Activated naive CD8-positive, alpha-beta T cell treated with anti-CD3 and anti-CD28 coated beads, Interleukin-2, amount 50 U/mL, for 16 hours (primary cell): Measurements from ENCODE around the gene USP13.
"Not testable (repeated sequence)": the region's sequence is repeated elsewhere in the genome, so short reads cannot be mapped to it uniquely, and the experiment has no call there.

Source experiments
- DNase-seq: peaks from one replicate; pipeline ENCODE4 v3.0.0-alpha.2; 2020; ENCODE audit warnings: low read depth, low spot score

USP13 gene, protein sequence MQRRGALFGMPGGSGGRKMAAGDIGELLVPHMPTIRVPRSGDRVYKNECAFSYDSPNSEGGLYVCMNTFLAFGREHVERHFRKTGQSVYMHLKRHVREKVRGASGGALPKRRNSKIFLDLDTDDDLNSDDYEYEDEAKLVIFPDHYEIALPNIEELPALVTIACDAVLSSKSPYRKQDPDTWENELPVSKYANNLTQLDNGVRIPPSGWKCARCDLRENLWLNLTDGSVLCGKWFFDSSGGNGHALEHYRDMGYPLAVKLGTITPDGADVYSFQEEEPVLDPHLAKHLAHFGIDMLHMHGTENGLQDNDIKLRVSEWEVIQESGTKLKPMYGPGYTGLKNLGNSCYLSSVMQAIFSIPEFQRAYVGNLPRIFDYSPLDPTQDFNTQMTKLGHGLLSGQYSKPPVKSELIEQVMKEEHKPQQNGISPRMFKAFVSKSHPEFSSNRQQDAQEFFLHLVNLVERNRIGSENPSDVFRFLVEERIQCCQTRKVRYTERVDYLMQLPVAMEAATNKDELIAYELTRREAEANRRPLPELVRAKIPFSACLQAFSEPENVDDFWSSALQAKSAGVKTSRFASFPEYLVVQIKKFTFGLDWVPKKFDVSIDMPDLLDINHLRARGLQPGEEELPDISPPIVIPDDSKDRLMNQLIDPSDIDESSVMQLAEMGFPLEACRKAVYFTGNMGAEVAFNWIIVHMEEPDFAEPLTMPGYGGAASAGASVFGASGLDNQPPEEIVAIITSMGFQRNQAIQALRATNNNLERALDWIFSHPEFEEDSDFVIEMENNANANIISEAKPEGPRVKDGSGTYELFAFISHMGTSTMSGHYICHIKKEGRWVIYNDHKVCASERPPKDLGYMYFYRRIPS

DNA sequence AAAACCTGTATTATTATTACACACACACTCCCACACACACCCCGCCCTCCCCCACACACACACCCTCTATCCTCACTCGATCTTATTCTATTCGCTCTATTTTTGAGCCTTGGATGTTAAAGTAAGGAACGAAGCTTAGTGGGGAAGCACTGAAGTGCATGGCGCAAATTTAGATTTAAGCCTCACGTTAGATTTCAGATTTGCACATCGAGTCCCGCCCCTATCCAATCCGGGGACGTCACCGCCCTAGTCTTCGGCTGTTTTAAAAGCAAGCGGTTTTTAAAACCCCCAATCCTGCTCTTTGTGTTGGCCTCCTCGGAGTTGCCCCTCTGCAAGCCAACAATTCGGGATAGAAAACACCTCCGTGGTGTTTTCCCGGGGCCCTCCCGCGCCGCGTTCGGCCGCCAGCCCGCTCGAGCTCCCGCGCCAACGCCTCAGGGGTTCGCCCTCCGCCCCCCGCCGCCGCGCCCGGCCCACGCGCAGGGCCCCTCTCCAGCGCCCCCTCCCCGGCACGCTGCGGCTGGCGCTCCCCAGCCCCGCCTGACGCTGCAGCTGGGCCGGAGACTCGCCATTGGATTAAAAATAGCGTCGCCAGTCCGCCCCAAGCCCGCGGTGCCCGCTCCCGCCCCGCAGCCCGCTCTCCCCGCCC is at the start of gene USP13:
Gene USP13 (plus strand): TSS at position 594 of the 649 bp plus-strand sequence. CDS start 186 bp downstream, outside the sequence.
- peak; percentile 14 for DNase-seq

DNA sequence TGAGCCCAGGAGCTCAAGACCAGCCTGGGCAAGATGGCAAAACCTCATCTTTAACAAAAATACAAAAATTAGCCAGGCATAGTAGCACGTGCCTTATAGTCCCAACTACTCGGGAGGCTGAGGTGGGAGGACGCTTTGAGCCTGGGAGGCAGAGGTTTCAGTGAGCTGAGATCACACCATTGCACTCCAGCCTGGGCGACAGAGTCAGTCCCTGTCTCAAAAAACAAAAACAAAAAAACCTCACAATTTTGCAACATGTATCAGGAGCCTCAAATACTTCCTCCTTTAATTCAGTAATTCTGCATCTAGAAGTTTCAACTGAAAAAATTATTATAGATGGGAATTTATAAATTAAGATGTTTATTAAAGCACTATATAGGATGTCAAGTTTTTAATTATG is 49.5 kb upstream of the USP13 start:
- DNase-seq, result no peak

DNA sequence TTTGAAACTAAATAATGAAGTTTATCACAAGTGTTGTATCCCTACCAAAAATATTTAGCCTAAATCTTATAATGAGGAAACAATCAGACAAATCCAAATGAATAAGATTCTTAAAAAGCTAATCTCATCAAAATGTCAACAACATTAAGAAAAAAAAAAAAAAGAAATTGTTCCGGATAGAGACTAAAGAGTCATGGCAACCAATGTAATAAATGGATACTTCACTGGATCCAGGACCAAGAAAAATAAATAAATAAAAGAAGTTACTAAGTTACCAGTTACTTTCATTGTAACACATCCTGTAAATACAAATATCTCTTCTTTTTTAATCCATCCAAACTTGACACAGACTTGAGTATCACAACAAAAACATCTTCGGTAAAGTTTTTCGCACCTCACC is 49.0 kb upstream of the USP13 start:
- no peak for DNase-seq

DNA sequence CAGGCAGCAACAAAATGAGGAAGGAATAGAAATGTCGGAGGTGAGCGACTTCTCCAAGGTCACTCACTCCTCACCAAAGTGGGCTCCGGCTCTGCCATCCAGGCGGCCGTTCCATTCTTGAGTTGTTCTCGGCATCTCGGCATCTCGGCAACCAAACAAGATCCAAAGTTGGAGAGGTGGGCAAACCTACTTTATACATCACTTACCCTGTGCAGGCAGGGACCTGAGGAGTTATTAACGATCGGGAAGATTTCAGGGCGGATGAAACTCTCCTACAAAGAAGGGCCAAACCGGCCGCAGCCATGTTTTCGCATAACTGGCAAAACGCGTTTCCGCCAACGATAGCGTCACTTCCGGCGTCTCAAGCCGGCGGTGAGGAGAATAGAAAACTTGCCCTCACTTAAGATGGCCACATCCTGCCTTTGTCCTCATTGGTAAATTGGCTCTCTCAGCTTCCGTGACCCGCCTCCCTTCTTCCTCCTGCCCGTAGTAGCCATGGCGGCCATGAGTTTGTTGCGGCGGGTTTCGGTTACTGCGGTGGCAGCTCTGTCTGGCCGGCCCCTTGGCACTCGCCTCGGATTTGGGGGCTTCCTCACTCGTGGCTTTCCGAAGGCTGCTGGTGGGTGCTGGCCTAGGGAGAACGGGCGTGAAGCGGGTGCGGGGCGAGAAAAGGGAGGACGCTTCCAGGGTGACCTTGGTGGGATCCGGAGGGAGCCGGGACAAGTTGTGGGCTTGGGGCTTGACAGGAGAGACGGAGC is 48.3 kb upstream of the USP13 start, which contains the start of the genes MRPL47 and NDUFB5:
Gene MRPL47 (minus strand): TSS at position 318 of the 758 bp plus-strand sequence. CDS start 14 bp downstream, at position 304.
Gene NDUFB5 (plus strand): TSS at position 474 of the 758 bp plus-strand sequence. CDS start 22 bp downstream, at position 496.
- DNase-seq, result peak; percentile 82

DNA sequence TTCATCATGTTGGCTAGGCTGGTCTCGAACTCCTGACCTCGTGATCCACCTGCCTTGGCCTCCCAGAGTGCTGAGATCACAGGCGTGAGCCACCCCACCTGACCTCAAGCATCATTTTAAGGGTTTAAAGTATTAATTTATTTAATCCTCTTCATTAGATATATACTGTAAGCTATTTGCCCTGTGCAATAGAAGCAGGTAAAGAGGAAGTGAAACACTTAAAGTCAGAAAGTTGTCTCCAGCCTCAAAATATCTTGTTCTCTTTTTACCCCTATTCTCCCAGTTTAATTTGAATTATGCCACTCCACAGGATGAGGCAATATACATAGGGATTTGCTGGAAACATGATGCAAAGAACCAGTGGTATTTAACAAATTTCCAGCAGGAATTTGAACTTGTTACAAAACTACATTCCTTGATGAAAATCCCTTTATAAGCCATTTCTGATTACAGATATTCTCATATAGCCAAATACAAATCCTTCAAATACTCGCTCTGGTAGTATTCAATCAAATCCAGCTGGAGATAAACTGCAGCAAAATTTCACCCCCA is 46.2 kb upstream of the USP13 start:
- no peak for DNase-seq

DNA sequence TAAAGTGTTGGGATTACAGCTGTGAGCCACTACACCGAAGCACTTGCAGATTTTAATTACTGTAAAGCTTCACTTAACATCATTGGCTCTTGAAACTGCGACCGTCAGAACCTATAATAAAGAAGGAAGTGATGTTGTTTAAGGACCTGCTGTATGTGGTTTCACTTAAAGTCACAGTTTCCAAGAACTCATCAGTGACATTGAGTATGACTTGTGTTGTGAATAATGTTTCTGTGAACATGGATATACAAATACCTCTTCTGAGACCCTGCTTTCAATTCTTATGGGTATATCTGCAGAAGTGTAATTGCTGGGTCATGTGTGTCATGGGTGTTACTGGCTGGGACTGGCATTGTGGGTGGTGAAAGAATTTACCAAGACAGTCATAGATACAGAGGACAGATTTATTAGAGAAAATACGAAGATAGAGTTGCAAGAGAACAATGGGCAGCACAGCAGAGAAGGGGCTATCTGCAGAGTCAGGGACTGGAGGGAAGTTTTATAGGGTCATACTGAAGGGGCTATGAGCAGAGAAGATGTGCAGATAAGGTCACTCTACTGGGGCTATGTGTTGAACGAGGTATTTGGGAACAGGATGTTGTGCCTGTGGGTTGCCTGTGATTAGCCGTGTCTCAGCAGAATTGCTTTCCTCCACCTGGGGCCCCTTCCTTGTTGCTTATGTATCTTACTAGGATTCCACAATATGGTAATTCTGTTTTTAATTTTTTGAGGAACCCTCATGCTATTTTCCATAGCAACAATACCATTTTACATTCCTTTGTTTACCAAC is 43.7 kb upstream of the USP13 start:
- no peak for DNase-seq

DNA sequence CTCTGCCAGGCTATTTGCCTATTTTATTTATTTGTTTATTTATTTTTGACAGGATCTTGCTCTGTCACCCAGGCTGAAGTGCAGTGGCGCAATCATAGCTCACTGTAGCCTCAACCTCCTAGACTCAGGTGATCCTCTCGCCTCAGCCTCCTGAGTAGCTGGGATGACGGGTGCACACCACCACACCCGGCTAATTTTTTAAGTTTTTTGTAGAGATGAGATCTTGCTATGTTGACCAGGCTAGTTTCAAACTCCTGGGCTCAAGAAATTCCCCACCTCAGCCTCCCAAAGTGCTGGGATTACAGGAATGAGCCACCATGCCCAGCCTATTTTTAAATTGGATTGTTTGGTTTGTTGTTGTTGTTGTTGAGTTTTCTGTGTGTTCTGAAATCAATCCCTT is 42.8 kb upstream of the USP13 start:
- DNase-seq, result no peak

DNA sequence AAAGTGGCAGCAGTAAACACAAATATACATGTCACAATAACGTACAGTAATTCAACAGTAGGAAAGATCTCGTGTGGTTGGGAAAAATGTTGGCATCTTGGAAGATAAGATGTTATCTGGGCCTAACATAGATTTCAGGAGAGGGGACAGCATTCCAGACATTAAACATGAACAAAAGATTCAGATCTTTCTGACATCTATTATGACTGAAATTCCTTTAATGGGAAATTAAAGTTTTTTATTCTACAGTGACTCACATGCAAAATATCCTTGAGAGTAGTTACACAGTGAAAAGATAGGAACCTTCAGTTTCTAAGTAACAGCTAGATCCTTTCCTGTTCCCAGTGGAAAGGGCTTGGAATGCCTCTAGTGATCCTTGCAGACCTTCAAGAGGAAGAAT is 39.0 kb upstream of the USP13 start:
- no peak for DNase-seq

DNA sequence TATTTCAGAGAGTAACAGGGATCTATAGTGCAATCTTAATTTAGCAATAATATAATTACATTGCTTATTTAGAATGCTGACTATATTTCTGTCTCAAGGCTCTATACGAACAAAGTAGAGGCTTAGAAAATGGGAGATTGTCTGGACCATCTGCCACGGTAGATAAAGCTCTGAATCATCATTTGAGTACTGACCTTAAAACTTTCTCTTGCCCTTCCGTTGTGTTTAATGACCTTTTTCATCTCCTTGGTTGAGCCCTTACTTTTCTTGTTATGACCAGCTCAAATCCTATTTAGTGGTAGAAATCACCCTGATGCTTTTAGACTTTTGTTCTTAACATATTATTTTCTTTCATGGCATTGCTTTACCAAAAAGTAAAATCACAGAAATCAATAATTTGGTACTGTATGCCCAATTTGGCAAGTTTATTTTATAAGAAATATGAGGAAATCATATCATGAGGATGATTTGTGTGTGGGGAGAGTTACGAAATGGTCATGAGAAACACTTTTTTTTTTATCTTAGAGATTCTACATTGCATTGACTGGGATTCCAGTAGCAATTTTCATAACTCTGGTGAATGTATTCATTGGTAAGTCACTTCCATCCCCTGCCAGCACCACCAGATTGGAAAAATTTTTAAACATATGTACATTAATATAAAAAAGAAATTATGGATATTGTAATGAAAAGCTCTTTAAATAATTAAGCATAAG is 37.2 kb upstream of the USP13 start:
- DNase-seq, result no peak

DNA sequence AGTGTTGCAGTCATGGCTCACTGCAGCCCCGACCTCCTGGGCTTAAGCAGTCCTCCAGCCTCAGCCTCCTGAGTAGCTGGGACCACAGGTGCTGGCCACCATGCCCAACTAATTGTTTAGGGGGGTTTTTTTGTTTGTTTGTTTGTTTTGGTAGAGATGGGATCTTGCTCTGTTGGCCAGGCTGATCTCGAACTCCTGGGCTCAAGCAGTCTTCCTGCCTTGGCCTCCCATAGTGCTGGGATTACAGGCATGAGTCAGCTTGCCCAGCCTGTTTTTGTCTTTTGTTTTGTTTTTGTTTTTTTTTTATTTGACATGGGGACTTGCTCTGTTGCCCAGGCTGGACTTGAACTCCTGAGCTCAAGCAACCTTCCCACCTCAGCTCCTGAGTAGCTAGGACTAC is 30.8 kb upstream of the USP13 start:
- no peak for DNase-seq

DNA sequence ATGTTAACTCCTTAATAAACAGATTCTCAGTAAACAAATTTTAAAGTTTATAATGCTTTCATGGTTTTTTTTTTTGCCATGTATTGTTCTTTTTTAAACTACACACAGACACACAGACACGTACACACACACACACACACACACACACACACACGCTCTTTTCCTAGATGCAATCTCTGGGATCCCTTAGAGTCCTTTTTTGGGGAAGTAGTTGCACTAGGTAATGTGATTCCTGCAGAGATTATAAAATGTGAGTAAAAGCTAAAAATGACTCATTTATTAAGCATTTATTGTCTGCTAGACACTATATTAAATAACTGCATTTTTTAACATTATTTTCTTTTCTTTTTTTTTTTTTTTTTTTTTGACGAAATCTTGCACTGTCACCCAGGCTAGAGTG is 28.4 kb upstream of the USP13 start:
- DNase-seq, result no peak

DNA sequence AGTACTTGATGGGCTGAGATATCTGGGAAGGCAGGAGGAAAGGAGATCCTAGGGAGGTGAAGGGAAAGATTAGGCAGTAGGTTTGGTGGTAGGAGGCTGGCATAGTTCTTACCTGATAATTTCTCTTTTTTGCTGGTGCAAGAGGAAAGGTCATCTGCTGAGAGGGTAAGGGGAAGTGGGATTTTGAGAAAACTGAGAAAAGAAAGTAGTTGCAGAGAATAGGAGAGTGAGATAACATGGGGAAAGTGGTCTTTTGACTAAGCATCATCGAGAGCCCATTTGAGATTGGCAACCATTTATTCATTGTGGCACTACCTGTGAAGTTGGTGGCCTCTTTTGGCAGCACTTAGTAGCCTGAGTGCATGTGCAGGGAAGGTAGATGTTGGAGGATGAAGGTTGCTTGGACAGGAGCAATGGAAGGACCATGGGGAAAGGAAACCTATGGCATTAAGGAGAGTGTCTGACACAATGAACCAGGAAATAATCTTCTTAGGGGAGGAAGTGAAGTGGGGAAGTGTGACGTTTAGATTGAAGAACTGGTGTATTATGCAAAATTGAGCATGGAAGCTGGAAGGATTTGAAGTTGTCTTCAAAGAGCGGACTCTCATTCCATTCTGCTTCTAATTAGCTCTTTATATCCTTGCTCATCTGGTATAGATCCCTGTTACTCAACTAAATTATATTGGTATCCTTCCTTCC is 21.9 kb upstream of the USP13 start:
- DNase-seq, result no peak

DNA sequence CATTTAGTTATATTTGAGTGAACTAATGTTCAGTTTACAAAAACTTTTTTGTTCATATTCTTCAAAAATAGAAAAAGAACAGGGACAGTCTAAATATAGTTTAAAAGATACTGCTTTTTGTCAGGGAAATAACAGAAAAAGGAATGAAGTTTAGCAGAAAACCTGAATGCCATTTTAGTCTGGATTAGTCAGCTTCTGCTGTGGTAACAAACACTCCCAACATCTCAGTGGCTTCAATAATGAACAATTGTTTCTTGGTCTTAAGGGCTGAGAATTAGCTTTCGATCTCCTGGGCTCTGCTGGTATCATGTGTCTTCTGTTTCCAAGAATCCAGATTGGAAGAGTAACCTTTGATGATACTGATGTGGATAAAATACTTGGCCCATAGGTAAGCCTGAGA is 12.4 kb upstream of the USP13 start:
- no peak for DNase-seq

DNA sequence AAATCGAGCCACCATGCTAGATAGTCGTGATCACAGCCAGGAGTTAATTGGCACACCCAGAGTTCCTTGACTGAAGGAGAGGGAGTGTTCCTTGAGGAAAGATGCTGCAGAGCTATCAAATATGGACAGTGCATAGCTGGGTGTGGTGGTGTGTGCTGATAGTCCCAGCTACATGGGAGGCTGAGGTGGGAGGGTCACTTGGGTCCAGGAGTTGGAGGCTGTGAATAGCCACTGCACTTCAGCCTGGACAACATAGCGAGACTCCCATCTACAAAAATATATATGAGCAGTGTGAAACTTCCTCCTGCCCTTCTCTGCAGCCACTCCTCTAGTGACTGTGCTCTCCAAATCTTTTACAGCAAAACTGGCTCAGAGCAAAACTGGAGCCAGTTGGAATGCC is 10.0 kb upstream of the USP13 start:
- no peak for DNase-seq

DNA sequence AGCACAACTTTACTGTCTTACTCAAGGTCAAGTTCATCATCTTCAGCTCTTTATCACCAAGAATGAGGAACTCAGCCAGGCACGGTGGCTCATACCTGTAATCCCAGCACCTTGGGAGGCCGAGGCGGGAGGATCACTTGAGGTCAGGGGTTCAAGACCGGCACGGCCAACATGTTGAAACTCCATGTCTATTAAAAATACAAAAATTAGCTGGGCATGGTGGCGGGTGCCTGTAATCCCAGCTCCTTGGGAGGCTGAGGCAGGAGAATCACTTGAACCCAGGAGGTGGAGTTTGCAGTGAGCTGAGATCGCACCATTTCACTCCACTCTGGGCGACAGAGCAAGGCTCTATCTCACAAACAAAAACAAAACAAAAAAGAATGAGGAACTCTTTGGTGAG is 9.0 kb upstream of the USP13 start:
- DNase-seq, result not testable (repeated sequence)

DNA sequence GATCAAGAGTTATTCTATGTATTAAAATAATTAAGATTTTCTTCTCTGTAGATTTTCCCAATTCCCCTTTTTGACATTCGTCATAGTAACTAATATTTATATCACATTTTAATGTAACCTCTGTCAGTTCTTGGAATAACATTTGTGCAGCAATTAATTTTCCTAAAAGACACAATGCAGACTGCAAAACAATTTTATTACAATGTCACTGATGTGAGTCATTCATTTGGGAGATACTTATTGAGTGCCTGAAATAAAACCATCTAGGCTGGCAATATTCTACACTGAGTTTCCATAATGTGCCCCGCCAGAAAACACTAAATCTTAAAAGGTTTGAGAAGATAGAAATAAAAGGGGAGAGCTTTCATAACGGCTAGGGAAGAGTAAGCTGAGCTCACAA is 6.7 kb upstream of the USP13 start:
- DNase-seq, result no peak

DNA sequence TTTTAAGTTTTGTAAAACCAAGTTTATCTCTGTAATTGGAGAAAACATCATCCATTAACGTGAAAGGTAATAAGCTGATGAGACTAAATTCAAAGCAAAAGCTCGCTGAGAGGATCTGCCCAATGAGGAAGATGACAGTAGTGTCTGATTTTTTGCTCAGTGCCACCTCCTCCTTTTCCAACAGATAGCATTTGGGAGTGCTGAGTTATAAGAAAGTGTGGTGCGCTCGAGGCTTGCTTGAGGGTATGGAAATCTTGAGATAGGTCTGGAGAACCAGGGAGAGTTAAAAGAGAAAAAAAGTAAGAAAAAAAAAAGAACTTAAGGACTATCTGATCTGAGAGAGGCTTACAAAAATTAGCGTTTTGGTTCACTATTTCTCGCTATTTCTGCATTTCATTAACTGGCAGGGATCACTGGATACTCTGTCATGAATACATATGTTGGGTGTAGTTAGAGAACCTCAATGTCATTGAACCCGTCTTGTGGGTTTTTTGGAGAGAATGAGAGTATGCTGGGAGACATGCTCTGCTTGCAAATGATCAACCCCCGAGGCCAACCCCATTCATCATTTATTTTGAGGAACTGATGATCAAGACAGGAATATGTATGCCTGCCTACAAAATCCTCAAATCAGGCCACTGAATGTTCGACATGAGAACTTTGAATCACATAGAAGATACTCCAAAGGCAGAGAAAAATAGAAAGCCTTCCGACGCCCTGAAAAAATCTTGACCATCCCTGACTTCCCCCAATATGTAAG is 973 bp upstream of the USP13 start:
- DNase-seq, result no peak
